ENCODE measurements around the gene DGKD. TPM values are rescaled to one million over a fixed set of nuclear protein-coding genes. Genes with fewer than 3 reads are reported as not detected.

Gene DGKD
- total and polyA plus RNA-seq, 9 of the 15 experiments (the other 6 are each of a cell fraction or from before 2014, with no cell fraction given), result 0.52 to 29.5 (median 10.6) TPM

DNA sequence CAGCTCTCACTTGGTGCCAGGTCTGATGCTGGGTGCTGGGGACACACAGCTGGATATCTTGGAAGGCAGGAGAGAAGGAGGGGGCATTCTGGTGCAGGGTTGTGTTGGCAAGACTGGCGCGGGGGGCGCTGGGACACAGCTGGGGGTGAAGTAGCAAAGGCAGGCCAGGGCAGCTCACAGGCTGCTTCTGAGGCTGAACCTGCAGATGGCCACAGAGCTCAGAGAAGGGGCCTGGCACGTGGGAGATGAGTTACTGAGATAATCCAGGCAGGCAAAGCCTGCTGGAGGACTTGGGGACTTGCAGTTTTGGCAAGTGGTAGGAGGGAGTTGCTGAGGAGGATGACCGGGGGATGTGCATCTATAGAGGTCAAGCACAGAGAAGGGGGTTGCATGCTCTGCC is 16.2 kb upstream of the DGKD start (continued):
- TF ChIP-seq, protein P1, sequence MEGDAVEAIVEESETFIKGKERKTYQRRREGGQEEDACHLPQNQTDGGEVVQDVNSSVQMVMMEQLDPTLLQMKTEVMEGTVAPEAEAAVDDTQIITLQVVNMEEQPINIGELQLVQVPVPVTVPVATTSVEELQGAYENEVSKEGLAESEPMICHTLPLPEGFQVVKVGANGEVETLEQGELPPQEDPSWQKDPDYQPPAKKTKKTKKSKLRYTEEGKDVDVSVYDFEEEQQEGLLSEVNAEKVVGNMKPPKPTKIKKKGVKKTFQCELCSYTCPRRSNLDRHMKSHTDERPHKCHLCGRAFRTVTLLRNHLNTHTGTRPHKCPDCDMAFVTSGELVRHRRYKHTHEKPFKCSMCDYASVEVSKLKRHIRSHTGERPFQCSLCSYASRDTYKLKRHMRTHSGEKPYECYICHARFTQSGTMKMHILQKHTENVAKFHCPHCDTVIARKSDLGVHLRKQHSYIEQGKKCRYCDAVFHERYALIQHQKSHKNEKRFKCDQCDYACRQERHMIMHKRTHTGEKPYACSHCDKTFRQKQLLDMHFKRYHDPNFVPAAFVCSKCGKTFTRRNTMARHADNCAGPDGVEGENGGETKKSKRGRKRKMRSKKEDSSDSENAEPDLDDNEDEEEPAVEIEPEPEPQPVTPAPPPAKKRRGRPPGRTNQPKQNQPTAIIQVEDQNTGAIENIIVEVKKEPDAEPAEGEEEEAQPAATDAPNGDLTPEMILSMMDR (IDR thresholded peaks at IDR 0.05 in 2 of 3, conservative IDR thresholded peaks at IDR 0.05 in 1 of 3; ENCODE audit: insufficient read depth in 2 of 3, low read depth in 1 of 3, low read length in 3 of 3), result 0 out of 6 replicates have a peak, but pooled peaks of 1 of the 3 experiments have one; percentile 5
- TF ChIP-seq SAFB (IDR thresholded peaks at IDR 0.05; ENCODE audit: borderline replicate concordance, low read depth, low read length) (no peak), ESRRA (IDR thresholded peaks at IDR 0.05; ENCODE audit: borderline replicate concordance, low read depth) (peak; percentile 17; the same call in 1 of the 2 replicates), ZNF140 (CRISPR knock-in tag; IDR thresholded peaks at IDR 0.05) (no peak), ZNF165 (CRISPR knock-in tag; IDR thresholded peaks at IDR 0.05; ENCODE audit: borderline replicate concordance) (no peak), MTA2 (IDR thresholded peaks at IDR 0.05; ENCODE audit: low read depth) (no peak), BHLHE40 (IDR thresholded peaks at IDR 0.05; ENCODE audit: low read length) (peak; percentile 86), ETV6 (IDR thresholded peaks at IDR 0.05; ENCODE audit: borderline replicate concordance in 1 of 2, low read depth in 2 of 2, low read length in 1 of 2) (no peak), ETV6 (CRISPR knock-in tag; IDR thresholded peaks at IDR 0.05; ENCODE audit: borderline replicate concordance) (no peak)

DNA sequence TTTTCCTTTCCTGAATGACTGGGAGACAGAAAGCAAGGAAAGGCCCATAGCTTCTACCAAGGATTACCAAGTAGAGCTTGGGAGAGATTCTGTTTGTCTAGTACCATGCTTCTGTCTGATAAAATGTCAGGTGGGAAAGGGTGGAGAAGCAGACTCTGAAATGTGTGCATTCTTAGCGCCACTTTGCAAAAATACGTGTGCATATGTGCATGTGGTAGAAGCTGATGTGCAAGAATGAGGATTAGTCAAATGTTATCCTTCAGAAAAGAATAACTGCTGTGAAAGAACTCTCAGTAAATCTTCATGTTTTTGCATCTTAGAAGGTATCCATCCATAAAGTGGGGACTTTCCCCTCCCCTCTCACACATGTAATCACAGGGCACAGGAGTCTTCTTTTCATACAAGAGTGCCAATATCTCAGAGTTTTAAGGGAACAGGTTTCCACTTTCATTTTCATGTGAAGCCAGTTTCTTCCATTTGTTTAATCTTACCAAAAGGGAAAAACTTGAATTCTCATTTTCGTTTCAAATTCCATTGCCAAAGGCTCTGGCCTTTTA is 15.4 kb upstream of the DGKD start:
- intact Hi-C loops (cut with micrococcal nuclease), result no loop called here
- no peak for FAIRE-seq
- ChIA-PET CTCF (ENCODE audit: low intra/inter-chr PET ratio) (no interaction called here), POLR2A (no interaction called here)
- in situ Hi-C loops (cut with MboI), result no loop called here
- ATAC-seq, result no peak
- Histone ChIP-seq H2AFZ (ENCODE audit: low read depth, low read length) (no peak overlapping the region), H3K4me3 (no peak overlapping the region), H3K4me1 (replicated peaks in 1 of 2; ENCODE audit: control insufficient read depth in 2 of 2, insufficient read depth in 2 of 2, low read length in 2 of 2) (peaks cover 0 to 6% of the 10 kb centered on the region in 2 experiments; a peak in 4 of 5 replicates), H3K36me3 (ENCODE audit: control insufficient read depth, insufficient read depth, low read length) (no peaks in the 10 kb centered on the region), H3K27ac (ENCODE audit: extremely low read depth, low read depth, low read length) (no peak overlapping the region), H3K9me3 (replicated peaks; ENCODE audit: control insufficient read depth, insufficient read depth, low read depth, low read length) (no peaks in the 10 kb centered on the region; the same call in 1 of the 2 replicates), H3K9me1 (ENCODE audit: control insufficient read depth, insufficient read depth, low read length) (no peaks in the 10 kb centered on the region), H4K20me1 (replicated peaks; ENCODE audit: control insufficient read depth, insufficient read depth, low read length) (no peaks in the 10 kb centered on the region), H3K27me3 (ENCODE audit: control insufficient read depth in 2 of 2, insufficient read depth in 2 of 2, low read length in 2 of 2) (0 out of 5 replicates have a peak, but pooled peaks cover 0 to 5% of the 10 kb centered on the region in 2 experiments), H3K9ac (ENCODE audit: insufficient read depth in 1 of 2, low read depth in 2 of 2, low read length in 2 of 2) (no peak overlapping the region), H3K4me2 (ENCODE audit: insufficient read depth, low read length) (no peak overlapping the region), H3K79me2 (ENCODE audit: control insufficient read depth, insufficient read depth, low read length) (no peaks in the 10 kb centered on the region)
- no peak for DNase-seq (ENCODE audit: extremely low read depth in 1 of 4, low spot score in 3 of 4)
- no TSS peak for BruUV-seq (replicated peaks)
- WGBS (ENCODE audit: insufficient coverage, low coverage, missing lambda C conversion rate), result 22% methylated on average over 3 of the region's 3 CpGs
- TF ChIP-seq HNRNPH1 (optimal IDR thresholded peaks at IDR 0.05; ENCODE audit: low read depth, low read length) (no peak), TARDBP (IDR thresholded peaks at IDR 0.05) (no peak), RHOXF2B (CRISPR knock-in tag; conservative IDR thresholded peaks at IDR 0.05) (no peak), NRF1 (conservative IDR thresholded peaks at IDR 0.05 in 1 of 2, IDR thresholded peaks at IDR 0.05 in 1 of 2) (no peak), ZFX (CRISPR knock-in tag; IDR thresholded peaks at IDR 0.05) (no peak), NR4A1 (CRISPR knock-in tag; IDR thresholded peaks at IDR 0.05) (no peak), NR4A1 (tag; IDR thresholded peaks at IDR 0.05) (no peak), ZNF79 (CRISPR knock-in tag; IDR thresholded peaks at IDR 0.05; ENCODE audit: low read depth) (no peak), THRAP3 (IDR thresholded peaks at IDR 0.05; ENCODE audit: borderline replicate concordance) (no peak), FOXK1 (CRISPR knock-in tag; IDR thresholded peaks at IDR 0.05; ENCODE audit: borderline replicate concordance) (no peak), ZC3H4 (CRISPR knock-in tag; IDR thresholded peaks at IDR 0.05; ENCODE audit: borderline replicate concordance) (no peak), NCOR1 (IDR thresholded peaks at IDR 0.05) (no peak), MBD2 (IDR thresholded peaks at IDR 0.05; ENCODE audit: borderline replicate concordance, low read depth) (no peak), ZNF57 (CRISPR knock-in tag; IDR thresholded peaks at IDR 0.05) (no peak)
